GM21360 (cell line): ENCODE measurements around the gene RNASE13.
"Not testable (repeated sequence)": the region's sequence is repeated elsewhere in the genome, so short reads cannot be mapped to it uniquely, and the experiment has no call there.

Source experiments
- ATAC-seq: cut with Tn5 transposase; IDR thresholded peaks from one replicate; pipeline ENCODE4 v1.9.1; 2021; ENCODE audit warnings: mild to moderate bottlenecking, moderate library complexity; ENCODE audit not compliant: unreplicated experiment

The RNASE13 gene

DNA sequence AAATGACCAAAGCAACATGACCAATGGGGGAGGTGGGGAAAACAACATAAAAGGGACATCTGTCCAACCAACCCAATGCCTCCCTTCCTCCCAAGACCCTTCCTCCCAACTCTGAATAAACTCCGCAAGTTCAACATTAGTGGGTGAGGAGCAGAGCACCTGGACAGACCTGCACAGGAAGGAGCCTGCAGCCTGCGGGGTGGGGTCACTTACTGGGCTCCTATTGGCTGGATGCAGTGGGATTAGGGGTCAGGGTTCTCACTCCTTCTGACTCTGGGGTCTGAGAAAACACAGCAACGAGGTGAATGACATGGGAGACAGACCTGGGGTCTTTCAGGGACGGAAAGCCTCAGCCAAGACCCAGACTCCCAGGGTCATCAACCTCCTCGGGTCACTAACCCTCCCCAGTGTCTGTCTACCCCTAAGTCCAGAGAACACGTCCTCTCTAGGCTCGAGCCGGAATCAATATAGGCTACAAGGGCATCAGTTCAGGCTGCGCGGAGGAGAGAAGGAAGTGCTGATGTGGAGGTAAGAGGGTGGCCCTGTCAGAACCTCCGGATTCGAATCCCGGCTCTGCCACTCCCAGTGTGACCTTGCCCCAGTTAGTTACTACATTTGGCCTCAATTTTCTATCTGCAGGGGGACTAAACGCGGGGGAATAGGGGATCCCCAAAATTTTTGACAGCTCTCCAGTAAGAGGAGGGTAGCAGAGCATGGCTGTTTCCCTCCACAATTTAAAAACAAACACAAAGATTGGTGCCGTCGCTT is 10.6 kb downstream of the RNASE13 start:
- no peak for ATAC-seq

DNA sequence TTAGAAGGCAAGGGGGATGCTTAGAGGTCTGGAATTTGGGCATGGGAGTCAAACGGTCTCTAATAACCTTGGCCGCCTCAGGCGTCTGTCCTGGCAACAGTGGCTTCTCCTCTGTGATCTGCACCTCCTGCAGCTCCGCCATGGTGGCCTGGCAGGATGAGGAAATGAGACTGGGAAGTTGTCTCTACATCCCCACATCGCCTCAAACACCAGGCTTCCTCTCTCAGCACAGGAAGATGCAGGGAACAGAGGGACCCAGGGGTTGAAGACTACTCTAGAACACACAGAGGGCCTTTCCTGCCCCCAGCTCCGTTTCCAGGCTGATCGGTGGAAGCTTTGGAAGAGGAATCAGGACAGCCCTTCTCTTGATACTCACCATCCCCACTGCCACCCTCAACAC is 11.4 kb downstream of the RNASE13 start:
- no peak for ATAC-seq

GRCh38 chr14:21022686-21023085 is 11.9 kb downstream of the RNASE13 start:
- ATAC-seq, result no peak

GRCh38 chr14:21020977-21021545 is 13.5 kb downstream of the RNASE13 start:
- ATAC-seq, result no peak

- ATAC-seq, result no peak
Observed at GRCh38 chr14:21019366-21019765, 15.2 kb downstream of the RNASE13 start.

GRCh38 chr14:21018781-21019180 is 15.8 kb downstream of the RNASE13 start:
- no peak for ATAC-seq

GRCh38 chr14:21018286-21018685 is 16.3 kb downstream of the RNASE13 start:
- ATAC-seq, result no peak

GRCh38 chr14:21017528-21018245 is 16.9 kb downstream of the RNASE13 start:
- ATAC-seq, result no peak

- no peak for ATAC-seq
Observed at GRCh38 chr14:21016413-21017190, 18.0 kb downstream of the RNASE13 start.

DNA sequence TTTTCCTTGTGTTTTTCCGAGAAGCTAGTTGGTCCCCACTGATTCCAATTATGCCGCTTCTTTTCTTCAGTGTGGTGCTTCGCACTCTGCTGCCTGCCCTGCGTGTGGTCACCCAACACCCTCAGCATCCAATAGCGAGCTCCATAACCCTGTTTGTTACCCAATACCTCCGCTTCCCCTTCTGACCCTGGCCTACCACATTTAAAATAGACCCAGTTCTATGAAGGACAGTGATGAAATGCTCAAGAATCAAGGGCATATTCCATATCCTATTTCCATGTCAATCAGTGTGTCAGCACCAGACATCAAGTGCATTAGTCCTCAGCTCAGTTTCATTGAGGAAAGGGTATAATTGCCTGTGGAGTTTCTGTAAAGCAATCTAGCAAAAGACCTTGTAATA is 19.3 kb downstream of the RNASE13 start:
- ATAC-seq, result no peak

DNA sequence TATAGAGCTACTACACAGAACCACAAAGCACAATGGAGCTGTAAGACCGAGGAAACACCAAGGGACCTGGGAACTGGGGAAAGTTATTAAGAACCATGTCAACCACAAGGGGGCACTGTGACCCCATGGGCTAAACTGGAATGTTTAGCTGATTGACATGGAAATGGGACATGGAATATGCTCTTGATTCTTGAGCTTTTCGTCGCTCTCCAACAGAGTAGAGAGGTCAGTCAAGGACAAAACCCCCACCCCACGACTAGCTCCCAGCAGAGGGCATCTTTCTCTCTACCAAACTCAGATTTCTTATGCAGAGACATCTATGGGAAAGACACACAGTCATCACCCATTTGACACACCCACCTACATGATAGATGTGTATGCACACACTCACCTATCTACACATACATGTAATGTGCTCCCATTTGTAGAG is 19.8 kb downstream of the RNASE13 start:
- ATAC-seq, result no peak

DNA sequence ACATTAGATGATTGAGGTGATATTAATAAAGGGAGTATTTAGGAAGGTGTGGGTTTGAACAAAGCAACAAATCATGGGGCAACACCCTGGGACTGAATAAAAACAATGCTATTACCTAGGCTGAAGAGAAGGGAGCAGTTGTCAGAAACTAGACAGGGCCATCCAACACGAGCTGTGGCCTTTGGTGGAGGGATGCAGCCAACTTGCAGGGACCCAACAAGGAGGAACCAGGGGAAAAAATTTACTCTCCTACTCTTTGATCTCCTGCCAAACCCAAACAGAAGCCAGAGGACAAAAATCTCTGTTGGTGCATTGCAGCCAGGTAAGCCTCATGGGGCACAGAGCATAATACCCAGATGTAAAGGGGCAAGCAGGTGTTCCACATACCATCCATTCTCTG is 23.5 kb downstream of the RNASE13 start:
- no peak for ATAC-seq

DNA sequence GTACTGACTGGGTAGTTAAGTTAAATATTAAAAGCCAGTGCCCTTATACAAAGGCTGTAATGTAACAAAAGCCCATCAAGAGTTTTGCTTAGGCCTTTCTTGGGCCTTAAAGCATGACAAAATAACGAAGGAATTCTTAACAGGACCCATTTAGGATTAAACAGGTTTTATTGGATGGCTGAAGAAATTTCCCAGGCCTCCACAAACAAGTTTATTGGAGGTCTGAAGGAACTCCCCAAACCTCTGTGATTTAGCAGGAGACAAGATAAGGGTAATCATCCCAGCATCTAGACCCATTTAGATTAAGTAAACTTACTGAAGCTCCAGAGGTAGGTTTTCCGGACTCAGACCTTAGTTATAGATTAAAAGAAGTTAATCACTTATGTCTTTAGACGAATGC is 24.9 kb downstream of the RNASE13 start:
- ATAC-seq, result not testable (repeated sequence)

DNA sequence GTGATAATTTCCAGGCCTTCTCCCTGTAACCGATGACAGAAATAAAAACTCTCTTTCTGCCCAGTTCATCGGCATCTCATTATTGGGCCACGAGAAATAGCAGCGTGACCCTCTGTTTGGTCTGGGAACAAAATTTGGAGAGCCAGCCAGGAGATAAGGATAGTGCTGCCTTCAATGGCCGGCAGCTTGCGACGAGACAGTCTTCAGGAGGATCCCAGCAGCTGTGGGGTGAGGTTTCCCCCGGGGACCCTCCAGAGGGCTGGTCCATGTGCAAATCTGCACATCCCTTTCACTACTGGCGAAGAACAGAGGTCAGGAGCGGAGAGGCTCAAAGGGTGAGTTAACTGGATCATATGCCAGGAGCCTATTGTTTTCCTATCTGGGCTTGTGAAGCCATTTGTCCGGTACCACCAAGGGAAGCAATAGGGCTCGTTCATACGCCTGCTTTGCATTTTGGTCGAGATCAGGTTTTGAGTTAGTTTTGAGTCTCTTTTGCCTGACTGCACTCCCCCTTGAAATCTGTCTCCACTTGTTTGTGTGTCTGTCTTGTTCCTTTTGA is 30.7 kb downstream of the RNASE13 start:
- no peak for ATAC-seq

- ATAC-seq, result no peak
Observed at GRCh38 chr14:21001218-21001617, 33.4 kb downstream of the RNASE13 start.

- no peak for ATAC-seq
Observed at GRCh38 chr14:20999591-20999990, 35.0 kb downstream of the RNASE13 start.

DNA sequence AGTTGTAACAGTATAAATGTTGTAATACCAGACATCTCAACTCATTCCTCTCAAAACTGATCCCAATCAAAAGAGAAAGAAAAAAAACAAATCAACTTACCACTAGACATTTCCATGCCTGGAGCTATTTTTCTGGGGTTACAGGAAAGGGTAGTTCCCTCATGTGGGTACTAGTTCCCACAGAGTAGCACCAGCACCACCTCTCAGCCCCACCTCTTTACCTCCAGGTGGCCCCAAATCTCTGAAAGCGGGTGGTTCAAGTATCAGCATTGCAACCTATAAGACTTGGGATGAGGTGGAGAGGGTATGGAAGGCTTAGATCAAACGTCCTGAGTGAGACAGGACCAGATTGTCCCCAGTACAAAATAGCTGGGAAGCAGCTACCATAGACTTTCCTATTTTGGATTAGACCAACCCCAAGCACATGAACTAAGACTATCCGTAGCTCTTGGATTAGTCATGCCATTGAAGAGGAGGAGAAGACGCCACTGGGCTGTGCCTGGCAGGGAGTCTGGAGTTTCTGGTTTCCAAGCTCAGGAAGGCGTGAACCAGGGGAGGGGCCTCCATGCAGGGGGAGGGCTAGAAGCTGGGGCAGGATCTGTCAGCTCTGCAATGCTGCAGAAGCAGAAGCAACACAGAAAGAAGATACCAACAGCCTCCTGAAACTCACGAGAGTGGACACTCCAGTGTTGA is 35.8 kb downstream of the RNASE13 start, which contains the start of gene SLC39A2:
SLC39A2 (plus strand) TSS at position 620 of the 693 bp plus-strand sequence. CDS start 154 bp downstream, outside the sequence.
- ATAC-seq, result no peak

GRCh38 chr14:20998139-20998538 is 36.5 kb downstream of the RNASE13 start:
- ATAC-seq, result no peak

GRCh38 chr14:20997564-20997963 is 37.0 kb downstream of the RNASE13 start:
- ATAC-seq, result no peak

GRCh38 chr14:20997115-20997514 is 37.5 kb downstream of the RNASE13 start:
- no peak for ATAC-seq
